Posterior cingulate gyrus (tissue), 11 donors: ENCODE data around the gene GTF2H1.
"Not testable (repeated sequence)": the region's sequence is repeated elsewhere in the genome, so short reads cannot be mapped to it uniquely, and the experiment has no call there.

Source experiments
- DNase-seq, 10 donors: peaks; one replicate each; pipeline versions ENCODE4 v3.0.0 to v3.0.0-alpha.2; 2020 to 2021; ENCODE audit warnings: mixed read lengths in 3 of 10
- intact Hi-C: fragments of 100-400 bp; cut with DNase I; formaldehyde crosslinking; loops from one replicate; pipeline ENCODE4 v1.15.1; 2023

GTF2H1 gene

DNA sequence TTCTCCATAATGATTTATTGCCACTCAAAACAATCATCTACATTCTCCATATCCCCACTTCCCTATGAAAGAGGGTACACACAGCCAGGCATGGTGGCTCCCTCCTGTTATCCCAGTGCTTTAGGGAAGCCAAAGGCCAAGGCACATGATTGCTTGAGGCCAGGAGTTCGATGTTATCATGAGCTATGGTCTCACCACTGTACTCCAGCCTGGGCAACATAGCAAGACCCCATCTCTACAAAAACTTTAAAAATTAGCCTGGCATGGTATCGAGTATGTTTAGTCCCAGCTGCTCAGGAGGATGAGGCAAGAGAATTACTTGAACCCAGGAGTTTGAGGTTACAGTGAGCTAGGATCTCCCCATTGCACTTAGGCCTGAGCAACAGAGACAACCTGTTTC is 6.5 kb upstream of the GTF2H1 start:
- no peak for DNase-seq
- intact Hi-C loops, result no loop called here

- no peak for DNase-seq
- intact Hi-C loops, result no loop called here
Observed at GRCh38 chr11:18317551-18317950, 4.8 kb upstream of the GTF2H1 start.

GRCh38 chr11:18319914-18320313 is 2.5 kb upstream of the GTF2H1 start:
- intact Hi-C loops, result no loop called here

GRCh38 chr11:18320617-18321016 is 1.8 kb upstream of the GTF2H1 start:
- DNase-seq, result no peak

More at GRCh38 chr11:18319914-18320313, 2.5 kb upstream of the GTF2H1 start:
- no peak for DNase-seq

DNA sequence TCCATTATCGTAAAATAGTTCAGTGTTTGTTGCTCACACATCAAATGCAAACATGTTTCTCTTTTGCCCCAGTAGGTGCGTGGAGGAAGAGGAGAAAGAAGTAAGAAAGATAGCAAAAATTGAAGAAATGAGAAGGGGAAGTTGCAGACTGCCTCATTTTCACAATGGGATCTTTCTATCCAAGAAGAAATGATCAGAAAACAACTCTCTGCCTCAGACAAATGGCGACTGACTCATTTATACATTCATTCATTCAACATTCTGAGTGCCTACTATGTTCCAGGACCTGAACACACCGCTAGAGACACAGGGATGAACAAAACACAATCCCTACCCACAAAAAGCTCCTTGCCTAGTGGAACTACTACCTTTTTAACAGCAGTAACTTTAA is 794 bp upstream of the GTF2H1 start:
- DNase-seq, result no peak
- intact Hi-C loops, result no loop called here

More at GRCh38 chr11:18320617-18321016, 1.8 kb upstream of the GTF2H1 start:
- intact Hi-C loops, result no loop called here

DNA sequence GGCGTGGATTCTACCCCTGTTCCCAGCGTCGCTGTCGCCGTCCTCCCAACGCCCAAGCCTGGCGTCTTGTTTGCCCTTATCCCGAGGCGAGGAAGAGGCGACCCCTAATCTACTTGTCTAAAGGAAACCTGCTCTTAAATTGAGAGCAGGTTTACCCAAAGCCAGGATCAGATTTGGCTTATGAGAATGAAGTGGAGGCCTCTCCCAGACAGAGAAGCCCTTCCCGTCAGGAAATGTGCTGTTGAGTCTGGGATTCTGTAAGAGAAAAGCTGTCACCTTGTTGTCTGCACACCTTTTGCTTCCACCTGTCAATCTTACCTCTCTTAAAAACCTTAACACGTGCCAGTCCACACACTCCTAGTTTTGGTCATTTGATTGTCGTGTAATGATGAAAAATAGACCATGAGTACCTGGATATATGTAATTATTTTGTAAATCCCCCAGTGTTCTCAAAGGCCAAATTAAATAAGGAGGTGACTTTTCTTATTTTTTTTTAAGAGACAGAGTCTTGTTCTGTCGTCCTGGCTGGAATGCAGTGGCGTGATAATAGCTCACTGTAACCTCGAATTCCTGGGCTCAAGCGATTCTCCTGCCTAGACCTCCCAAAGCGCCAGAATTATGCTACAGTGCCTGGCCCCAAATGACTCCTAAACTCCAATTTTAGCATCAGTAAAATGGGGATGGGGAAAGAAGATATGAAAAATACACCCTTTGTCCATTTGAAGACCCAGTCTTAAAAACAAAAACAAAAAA is 627 bp downstream of the GTF2H1 start:
- intact Hi-C loops, result loop anchor here (1.0 to 2.0 kb wide), 3 partner anchors 73 to 312 kb away; partner anchors contain the start of genes SPTY2D1 and TSG101
- DNase-seq, result peak in 1 of 10 donors; percentile 10

DNA sequence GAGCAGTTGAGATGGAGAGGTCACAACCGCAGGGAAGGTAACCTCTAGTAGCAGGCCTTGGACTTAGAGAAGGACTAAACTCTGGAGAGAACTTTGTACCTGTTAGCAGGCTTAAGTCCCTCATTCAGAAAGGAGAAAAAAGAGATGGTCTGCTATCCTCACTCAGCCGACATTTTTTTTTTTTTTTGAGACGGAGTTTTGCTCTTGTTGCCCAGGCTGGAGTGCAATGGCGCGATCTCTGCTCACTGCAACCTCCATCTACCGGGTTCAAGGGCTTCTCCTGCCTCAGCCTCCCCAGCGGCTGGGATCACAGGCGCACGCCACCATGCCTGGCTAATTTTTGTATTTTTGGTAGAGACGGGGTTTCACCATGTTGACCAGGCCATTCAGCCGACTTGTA is 1.5 kb downstream of the GTF2H1 start:
- not testable (repeated sequence) for DNase-seq
- intact Hi-C loops, result loop anchor here (2.0 kb wide), 1 partner anchor 311 kb away; the partner anchor contains the start of gene SPTY2D1

DNA sequence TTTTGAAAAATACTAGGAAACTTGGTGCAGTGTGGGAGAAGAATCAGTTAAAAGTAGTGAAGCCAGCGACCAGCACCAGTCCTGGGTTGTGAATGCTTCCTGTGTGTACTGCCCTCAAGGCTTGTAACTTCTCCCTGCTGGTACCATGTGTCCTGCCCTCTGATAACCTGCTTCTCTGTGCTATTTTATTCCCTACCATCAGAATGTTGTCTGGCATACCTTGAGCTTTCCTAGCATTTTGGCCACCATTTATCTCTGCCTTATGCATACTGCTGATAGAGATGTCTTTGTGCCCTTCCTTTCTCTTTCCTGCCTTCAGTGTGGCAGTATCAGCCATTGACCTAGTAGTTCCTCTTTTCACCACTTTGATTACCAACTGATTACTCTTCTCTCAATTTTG is 2.0 kb downstream of the GTF2H1 start:
- DNase-seq, result no peak

GRCh38 chr11:18329196-18329870 is 7.0 kb downstream of the GTF2H1 start:
- intact Hi-C loops, result no loop called here
- DNase-seq, result no peak

More for the DNA sequence above, 2.0 kb downstream of the GTF2H1 start:
- intact Hi-C loops, result no loop called here

DNA sequence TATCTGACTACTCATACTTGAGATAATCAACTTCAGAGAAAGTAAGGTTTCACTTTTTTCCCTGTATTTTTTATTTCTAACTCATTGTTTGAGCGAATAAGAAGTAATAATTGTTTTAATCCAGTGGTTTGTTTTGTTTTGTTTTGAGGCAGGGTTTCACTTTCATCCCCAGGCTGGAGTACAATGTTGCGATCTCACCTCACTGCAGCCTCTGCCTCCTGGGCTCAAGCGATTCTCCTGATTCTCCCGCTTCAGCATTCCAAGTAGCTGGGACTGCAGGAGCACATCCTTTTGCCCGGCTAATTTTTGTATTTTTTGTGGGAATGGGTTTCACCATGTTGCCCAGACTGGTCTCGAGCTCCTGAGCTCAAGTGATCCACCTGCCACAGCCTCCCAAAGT is 8.6 kb downstream of the GTF2H1 start:
- intact Hi-C loops, result no loop called here
- no peak for DNase-seq

- intact Hi-C loops, result no loop called here
- no peak for DNase-seq
Observed at GRCh38 chr11:18332302-18332701, 9.9 kb downstream of the GTF2H1 start.

GRCh38 chr11:18332891-18333290 is 10.5 kb downstream of the GTF2H1 start:
- DNase-seq, result no peak
- intact Hi-C loops, result no loop called here

DNA sequence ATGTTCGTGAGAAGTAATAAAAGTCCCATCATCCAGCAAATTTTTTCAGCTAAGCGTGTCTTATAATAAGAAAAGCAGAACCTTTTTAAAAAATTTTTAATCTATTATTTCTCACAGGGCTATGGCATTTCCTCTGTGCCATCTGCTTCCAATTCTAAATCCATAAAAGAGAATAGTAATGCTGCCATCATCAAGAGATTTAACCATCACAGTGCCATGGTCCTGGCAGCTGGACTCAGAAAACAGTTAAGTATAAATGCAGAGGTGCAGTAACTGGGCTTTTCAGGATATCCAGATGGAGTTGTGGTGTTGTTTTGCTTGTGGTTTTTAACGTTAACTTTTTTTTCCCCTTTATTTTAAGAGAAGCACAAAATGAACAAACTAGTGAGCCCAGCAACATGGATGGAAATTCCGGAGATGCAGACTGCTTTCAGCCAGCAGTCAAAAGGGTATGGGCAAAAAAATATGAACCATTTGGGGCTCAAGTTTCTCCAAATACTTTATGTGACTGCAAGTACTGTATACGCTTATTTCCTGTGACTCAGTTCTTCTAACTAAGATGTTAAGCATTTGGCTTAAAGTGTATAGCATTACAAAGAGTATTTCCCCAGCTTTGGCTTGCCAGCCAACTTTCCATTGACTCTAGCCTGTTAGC is 25.2 kb downstream of the GTF2H1 start:
- intact Hi-C loops, result no loop called here
- DNase-seq, result no peak

DNA sequence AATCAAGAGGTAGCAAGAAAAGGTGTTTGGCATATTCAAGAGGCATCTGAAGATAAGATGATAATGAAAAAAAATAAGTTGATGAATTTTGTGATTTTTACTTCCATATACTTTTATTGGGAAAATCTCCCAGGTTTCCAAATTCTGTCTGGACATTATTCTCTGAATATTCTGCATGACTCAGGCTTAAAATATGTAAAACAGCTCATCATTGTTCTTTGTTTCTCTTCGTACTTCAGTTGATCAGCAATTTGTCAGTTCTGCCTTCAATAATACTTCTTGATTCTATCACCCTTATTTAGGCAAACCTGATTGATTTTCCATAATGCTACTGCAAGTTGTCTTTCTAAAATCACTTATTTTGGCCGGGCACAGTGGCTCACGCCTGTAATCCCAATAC is 30.2 kb downstream of the GTF2H1 start:
- DNase-seq, result no peak
- intact Hi-C loops, result no loop called here

DNA sequence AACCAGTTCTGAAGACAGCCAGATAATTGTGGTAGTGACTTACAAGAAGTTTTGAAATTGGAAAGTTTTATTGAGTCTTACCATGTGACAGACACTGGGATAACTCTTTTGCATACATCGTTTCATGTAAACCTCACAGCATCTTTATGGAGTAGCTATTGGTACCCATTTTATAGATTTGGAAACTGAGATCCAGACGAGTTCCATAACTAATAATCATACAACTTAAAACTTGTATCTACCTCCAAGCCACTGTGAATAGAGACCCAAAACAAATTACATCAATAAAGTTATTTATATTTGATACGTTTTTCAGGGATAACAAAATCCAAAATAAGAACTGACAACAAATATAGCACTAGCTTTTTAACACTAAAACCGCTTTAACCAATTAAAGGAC is 36.3 kb downstream of the GTF2H1 start:
- no peak for DNase-seq
- intact Hi-C loops, result no loop called here

DNA sequence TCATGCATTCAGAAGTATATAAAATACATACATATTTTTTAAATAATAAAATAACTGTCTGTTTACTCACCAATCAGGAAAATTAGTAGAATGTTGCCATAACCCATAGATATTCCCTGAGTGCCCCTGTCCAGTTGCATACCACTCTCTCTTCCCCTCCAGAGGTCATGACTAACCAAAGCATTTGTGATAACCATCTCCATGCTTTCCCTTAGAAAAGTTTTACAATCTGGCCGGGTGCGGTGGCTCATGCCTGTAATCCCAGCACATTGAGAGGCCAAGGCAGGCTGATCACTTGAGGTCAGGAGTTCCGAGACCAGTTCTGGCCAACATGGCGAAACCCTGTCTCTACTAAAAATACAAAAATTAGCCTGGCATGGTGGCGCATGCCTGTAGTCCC is 38.8 kb downstream of the GTF2H1 start:
- intact Hi-C loops, result no loop called here
- DNase-seq, result no peak

DNA sequence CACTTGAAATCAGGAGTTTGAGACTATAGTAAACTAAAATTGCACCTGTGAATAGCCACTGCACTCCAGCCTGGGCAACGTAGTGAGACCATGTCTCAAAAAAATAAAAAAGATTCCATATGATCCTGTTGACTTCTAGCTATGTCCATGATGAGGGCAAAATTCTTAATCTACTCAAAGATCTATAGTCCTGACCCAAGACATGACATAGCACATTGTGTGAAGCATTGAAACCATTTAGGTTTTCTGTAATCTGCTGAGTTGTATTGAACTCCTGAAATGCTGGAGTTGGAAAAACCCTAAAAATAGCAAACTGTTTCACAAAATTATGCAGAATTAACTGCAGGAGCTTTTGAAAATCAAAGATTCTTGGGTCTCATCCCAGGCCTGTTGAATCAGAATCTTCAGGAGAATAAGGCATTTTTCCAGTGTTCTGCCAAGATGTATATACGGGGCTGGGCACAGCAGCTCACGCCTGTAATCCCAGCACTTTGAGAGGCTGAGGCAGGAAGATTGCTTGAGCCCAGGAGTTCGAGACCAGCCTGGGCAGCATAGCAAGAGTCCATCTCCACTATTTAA is 42.2 kb downstream of the GTF2H1 start:
- intact Hi-C loops, result no loop called here
- DNase-seq, result no peak

DNA sequence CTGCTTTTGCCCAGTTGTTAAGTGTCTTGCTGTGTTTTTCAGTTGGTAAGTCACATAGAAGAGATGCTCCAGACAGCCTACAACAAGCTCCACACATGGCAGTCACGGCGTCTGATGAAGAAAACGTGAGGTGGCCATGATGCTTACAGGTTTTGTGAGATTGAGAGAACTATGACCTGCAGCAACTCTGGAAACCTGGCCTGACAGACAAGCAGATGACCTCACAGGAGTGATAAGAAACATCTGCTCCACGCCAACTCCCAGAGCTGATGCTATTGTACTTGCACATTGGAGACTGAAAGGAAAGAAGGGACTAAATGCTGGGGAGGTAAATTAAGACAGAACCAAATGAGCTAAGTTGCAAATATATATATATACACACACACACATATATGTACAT is 43.4 kb downstream of the GTF2H1 start:
- no peak for DNase-seq
- intact Hi-C loops, result no loop called here

GRCh38 chr11:18366286-18366685 is 43.9 kb downstream of the GTF2H1 start:
- intact Hi-C loops, result no loop called here

DNA sequence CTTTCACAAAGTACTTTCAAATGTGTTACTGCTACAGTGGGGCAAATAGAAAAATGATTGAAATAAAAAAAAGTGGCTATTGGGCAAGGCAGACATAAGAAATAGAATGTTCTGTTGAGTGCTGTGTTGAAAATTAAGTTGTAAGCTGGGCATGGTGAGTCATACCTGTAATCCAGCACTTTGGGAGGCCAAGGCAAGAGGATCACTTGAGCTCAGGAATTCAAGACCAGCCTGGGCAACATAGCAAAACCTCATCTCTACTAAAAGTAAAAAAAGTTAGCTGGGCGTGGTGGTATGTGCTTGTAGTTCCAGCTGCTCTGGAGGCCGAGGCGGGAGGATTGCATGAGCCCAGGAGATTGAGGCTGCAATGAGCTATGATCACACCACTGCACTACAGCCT is 45.1 kb downstream of the GTF2H1 start:
- intact Hi-C loops, result no loop called here
- no peak for DNase-seq

More at GRCh38 chr11:18366286-18366685, 43.9 kb downstream of the GTF2H1 start:
- DNase-seq, result no peak

DNA sequence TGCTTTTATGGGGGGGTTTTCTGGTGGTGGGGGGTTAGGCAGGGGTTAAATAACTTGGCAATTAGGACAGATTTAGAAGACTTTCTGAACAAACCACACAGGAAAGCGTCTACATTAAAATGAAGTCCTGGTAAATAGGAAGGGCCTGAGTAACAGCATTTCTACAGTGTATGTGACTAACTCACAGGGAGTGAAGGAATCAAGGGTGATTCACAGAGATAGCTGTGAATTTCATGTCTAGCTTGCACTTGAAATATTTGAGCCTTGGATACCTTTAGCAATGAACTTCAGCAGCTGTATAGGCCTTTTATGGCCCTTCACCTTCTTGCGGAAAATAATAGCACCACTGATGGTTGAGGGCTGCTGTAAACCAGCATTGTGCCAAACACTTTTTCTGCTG is 45.9 kb downstream of the GTF2H1 start:
- intact Hi-C loops, result no loop called here
- DNase-seq, result no peak
